Measurements from ENCODE around the gene SPINK8.
"Not testable (repeated sequence)": the region's sequence is repeated elsewhere in the genome, so short reads cannot be mapped to it uniquely, and the experiment has no call there.

SPINK8 gene

DNA sequence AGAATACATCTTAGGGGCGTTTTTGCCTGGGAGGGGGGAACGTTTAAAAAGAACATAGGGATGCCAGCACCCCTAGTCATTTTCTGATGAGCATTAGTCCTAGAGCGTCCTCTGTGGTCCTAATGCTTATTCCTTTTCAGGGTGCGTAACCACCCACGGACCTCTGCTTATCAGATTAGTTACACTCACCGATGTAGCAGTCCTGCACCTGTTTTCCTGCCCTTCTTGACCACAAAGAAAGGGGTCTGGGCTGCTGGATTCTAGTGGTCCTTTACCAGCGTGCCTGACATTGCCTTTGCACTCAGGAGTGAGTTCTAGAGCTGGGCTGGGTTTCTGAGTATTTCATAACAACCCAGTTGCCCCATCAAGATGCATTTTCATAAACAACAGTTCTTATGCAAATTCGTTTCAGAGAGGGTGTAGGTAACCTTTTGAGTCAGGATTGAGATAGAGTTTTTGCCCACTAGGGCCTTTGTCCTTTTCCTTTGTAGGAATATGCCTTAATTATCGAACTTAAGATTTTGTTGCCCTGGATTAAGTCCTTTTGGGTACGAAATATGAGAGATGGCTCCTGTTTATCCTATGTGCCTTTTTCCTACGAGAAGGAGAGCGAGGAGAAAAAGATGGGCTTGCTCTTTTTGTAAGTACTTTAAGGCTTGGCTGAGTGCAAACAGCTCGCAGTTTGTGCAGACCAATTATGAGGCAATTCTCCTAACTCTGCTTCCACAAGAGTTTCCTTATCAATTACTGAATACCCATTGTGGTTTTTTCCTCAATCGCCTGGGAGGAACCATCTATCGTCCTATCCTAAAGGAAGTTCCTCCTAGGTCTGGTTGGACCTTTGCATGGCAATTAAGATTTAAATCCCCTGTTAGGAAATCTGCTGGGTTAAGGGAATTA lies at the start of gene SPINK8:
SPINK8 (minus strand) TSS at position 316 of the 900 bp plus-strand sequence. CDS start 5,320 bp downstream, outside the sequence.
- not testable (repeated sequence) for DNase-seq

DNA sequence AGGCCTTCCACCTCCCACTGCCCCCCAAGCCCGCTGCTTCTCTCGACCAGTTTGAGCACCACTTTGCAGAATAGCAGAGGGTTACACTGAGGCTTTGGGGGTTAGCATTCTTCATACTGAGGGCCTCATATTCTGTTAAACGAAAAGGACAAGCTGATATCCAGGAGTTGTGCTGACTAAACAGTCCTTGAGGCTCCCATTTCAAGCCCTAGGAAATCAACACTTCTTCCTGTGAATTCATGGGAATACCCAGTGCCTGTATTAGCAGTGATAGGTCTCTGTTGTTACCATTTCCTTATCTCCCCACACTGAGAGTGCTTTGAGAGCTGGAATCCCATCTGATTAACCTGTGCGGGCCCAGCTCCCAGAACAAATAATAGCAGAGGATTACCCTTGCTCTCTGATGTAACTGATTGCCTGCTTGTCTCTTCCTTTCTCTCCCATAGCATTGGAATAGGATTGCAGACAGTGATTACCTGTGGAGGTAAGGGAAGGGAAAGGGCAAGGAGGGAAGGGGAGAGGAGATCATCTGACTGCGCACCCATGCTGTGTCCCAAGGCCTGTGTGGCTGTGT lies 39.5 kb upstream of the SPINK8 start:
- DNase-seq = no peak

DNA sequence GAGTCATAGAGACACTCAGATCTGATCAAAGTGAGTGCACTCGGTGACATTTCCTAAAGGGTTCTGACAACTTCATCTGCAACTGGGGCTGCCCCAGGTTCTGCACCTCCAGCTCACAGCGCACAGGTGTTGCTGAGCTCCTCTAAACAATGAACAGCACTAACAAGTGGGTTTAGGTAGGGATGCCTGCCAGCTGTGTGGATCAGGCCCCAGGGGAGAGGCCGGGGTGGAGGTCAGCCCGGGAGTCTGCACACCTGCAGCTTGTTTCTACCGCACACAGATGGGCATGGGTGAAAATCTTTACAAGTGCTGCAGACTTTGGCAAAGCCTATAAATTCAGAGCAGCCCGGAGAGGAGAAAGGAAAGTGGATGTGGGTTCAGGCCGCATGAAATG lies 38.9 kb upstream of the SPINK8 start:
- no peak for DNase-seq

DNA sequence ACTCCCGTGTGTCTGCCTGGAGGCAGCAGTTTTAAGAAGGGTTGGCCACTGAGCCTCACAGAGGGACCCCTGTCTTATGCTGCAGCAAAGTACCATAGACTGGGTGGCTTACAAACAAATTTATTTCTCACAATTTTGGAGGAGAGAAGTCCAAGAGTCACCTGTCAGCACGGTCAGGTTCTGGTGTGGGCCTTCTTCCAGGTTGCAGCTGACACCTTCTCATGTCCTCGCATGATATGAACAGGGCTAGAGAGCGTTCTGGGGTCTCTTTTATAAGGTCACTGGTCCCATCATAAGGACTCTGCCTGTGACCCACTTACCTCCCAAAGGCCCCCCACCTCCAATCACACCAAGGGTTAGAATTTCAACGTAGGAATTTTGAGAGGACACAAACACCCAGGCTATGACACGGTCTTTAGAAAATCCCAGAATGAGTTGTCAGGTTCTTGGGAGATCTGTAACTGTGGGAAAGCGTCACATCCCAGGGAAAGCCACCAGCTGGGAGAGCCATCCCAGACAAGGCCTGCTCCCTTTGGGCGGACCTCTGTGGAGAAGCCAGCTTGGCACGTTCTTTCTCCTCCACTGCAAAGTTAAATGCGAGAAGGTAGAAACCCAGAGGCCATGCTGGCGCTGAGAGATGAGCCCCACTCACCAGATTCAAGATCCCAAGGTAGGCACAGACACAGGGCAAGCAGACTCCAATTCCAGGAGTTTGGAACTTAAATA lies 38.4 kb upstream of the SPINK8 start, which contains the start of gene FBXW12:
FBXW12 (plus strand) TSS at position 569 of the 726 bp plus-strand sequence. CDS start 549 bp downstream, outside the sequence.
- no peak for DNase-seq

DNA sequence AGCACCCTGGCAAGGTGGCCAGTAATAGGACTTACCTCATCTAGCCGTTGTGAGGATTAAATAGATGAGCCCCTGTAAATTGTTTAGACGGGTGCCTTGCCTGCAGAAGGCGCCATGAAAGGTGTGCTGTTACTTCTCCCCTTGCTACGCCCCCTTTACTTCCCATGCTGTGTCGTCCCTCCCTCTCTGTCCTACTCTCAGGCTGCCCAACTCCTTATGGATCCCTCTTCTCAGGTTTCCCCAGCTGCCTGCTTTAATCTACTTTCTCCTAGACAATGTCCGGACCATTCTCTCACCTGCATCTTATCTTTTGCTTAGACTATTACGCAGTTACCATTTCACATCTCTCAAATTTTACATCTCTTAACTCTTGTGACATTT lies 36.9 kb upstream of the SPINK8 start:
- no peak for DNase-seq

DNA sequence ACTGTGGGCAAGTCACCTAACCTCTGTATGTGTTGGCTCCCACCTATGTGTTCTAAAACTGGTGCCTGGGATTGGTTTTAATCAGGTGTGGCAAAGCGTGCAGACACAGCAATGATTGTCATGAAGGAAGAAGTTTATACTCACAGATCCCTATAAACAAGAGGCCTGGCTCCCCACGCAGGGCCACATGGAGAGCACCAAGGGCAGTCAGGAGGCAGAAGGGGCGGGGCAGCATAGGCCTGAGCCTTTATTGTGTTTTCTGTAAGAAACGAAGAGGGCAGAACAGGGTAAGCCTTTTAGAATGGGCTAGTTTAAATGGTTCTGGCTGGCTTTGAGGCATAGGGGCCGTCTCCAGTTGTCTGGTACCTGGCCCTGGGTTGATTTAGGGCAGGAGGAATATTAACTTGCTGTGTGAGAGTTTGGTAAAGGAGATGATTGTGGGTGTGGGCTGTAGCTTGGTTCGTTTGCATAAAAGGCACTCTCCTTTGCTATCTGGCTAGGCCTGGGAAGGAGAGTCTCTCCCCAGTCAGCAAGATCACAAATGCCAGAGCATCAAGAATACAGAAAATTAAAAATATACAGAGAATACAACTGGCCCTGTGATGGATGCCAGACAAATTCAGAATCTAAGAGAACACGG lies 36.4 kb upstream of the SPINK8 start:
- DNase-seq = no peak

DNA sequence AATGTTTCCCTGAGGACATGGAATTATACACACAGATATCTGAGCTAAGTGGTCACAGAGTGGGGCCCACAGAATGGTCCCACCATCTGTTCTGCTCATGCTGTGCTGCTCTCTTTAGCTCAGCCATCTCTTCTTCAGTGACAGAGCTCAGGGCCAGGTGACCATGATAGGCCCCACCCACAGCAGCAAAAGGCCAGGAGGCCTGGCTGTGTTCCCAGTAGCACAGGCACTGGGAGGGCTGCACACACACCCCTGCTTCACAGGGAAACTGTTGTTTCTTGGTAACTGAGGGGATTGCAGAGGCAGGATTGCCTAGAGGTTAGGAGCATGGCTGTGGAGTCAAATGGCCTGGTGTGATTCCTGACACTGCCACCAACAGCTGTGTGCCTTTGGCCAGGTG lies 33.7 kb upstream of the SPINK8 start:
- no peak for DNase-seq

DNA sequence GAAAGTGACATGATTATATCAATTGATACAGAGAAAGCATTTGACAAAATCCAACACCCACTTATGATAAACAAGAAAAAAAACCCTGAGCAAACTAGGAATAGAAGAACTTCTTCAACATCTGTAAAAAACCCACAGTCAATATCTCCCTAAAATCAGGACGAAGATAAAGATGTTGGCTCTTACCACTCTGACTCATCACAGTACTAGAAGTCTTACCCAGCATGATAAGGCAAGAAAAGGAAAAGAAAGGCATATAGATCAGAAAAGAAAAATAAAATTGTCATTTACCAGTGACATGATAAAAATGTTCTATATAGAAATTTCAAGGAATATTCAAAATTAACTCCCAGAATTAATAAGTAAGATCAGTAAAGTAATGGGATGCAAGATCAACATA lies 31.4 kb upstream of the SPINK8 start:
- no peak for DNase-seq

DNA sequence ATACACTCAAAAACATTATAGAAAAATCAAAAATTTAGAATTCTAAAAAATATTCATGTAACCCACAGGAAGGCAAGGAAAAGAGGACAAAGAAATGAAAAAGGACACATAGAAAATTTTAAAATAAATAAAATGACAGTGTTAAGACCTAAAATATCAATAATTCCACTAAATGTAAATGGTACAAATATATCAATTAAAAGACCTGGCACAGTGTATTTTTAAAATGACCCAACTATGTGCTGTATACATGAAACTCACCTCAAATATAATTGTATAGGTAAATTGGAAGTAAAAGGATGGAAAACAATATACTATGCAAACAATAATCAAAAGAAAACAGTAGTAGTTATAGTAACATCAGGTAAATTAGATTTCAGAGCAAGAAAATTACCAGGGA lies 28.5 kb upstream of the SPINK8 start:
- no peak for DNase-seq

DNA sequence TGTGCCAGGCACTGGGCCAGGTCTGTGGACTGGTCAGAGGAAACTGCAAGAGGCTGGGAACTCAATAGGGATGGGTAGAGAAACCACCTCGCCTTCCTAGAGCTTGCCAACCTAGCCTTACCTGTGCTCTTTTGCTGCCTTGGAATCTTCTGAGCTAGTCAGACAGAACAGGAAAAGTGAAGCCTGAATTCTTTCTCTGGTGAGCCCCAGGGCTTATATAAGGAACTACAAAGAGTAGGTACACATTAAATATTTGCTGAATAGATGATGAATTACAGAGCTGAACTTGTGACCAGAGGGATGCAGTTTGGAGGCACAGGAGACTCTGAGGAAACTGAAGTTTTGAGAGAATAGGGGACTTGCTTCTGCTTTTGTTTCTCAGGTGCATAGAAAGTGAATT lies 23.0 kb upstream of the SPINK8 start:
- DNase-seq = no peak

DNA sequence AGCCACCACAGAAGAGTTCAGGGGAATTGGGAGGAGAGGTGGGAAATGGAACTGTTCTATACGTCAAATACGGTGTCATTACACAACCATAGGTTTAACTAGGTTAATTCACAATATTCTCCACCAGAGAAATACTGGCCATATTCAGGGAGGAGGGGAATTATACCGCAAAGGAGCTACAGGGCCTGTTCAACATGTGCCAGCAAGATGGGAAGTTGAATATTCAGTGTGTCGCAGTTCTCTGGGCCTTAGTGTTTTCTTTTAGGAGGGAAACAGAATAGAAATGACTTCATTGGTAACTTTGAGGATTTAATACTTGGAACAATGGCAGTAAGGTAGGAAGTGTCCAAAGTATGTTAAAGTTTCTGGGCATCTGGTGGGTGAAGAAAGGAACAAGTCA lies 20.5 kb upstream of the SPINK8 start:
- no peak for DNase-seq

DNA sequence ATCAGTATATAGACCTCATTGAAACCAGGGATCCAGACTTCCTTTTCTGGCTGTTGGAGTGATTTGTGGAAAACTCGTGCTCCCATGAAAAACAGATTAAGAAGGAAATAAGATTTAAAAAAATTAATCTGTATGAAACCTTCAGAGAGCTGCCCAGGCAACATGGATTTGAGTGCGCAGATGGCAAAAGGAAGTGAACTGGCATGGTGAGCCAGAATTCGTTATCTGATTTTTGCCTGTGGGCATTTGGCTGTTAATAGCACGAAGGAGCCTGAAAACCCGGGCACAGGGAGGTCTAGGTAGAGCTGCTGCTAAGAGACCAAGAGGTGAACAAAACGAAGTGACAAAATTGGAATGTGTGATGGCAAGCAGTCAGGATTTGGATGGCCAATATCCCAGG lies 19.1 kb upstream of the SPINK8 start:
- no peak for DNase-seq

DNA sequence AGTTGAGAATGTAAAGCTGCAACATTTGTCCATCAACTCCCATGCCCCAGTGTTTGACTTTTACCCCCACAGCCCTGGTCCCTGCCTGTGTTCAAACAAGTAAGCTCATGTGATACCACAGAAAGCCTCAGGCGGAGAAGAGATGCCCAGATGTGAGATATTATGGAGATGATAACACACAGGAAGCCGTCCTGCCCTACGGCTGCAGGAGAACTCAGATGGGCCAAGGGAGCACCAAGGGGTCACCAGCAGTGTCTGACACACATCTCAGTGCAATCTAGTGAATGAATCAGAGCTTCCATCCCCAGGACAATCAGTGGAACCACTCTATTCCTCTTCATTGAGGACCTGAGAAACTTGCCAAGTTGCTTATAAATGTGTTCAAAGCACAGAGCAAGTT lies 14.0 kb upstream of the SPINK8 start:
- DNase-seq = no peak

DNA sequence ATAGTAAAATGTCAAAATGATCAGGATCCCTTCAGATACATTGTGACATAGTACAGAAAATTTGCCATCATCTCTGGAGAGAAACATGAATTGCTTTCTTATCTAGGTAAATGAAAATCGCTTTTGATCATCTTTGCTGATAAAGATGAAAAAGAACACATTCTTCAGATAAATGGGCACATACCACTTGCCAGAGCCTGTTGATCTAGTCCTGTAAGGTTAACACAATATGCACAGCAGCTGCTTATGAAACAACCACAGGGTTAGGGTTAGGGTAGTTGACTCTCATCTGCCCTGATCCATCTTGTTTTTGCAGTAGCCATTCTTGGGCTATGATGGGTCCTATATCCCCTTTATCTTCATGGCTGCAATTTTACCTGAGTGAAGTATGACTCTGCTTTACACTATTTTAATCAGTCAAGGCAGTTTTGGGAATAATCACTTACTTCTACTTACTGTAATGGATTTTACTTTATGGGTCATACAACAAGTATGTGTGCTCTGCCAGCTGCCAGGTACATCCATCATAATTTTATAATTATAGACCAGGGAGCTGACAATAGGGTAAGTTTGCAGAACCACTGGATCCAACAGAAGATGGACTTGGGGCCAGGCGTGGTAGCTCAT lies 12.6 kb upstream of the SPINK8 start:
- no peak for DNase-seq

DNA sequence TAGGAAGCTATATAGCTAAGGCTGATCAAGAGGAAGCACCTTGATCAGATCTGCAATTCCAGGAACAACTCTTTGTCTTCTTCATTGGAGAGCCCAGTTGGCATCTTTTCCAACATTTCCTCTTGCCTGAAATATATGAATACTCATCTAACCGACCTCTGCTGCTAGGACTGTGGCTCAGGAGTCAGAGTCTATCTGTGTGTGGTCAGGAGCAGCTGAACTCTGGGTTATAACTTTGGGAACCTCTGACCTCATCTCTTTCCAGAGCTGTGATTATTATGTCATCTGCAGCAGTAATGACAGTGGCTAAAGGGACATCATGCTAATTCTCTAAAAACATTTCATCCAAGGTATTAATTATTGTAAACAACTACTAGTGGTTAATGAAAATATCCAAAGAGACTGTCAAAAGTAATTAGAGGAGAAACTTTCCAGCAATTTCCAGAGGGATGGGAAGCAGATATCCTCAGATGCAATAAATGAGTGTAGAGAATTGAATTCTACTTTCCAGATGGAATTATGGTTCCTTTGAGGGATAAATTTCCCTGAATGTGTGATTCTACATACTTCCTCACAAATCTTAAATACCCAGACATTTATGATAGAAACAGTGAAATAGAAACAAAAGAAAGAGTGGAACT lies 11.5 kb upstream of the SPINK8 start:
- no peak for DNase-seq

DNA sequence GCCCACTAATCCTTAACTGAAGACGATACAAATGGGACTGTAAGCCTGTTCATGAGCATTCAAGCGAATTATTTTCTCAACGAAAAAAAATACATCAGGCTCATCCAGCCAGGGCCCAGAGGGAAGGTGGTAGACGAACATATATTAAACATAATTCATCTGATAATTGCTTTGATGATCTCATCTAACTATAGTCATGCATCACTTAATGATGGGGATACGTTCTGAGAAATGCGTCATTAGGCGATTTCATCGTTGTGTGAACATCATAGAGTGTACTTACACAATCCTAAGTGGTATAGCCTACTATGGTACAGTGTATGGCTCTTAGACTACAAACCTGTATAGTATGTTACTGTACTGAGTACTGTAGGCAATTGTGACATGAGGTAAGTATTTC lies 10.0 kb upstream of the SPINK8 start:
- DNase-seq = no peak

DNA sequence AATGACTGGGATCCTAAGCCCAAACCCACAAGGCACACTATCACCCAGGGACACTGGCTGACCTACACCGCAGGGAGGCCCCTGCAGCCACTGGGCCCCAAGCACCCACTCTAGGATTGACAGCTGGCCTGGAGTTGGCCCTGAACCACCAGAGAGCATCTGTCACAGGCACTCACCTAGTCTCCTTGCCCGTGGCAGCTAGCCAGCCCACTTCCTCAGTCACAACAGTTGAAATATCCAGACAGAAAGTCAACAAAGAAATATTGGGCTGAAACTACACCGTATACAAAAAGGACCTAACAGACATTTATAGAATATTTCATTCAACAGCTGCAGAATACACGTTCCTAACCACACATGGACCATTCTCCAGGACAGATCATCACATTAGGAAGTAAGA lies 5.2 kb upstream of the SPINK8 start:
- DNase-seq = no peak

DNA sequence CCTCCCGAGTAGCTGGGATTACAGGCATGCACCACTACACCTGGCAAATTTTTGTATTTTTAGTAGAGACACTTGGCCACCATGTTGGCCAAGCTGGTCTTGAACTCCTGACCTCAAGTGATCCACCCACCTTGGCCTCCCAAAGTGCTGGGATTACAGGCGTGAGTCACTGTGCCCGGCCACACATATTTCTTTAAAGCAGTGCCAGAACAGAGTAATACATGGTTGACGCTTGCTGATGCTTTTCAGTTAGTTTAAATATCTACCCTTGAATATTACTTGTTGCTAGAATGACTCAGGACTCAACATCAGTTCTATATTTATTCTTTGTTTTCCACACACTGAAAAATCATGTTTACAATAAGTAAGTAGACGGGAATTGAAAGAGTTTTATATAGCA lies 4.1 kb upstream of the SPINK8 start:
- DNase-seq = not testable (repeated sequence)

DNA sequence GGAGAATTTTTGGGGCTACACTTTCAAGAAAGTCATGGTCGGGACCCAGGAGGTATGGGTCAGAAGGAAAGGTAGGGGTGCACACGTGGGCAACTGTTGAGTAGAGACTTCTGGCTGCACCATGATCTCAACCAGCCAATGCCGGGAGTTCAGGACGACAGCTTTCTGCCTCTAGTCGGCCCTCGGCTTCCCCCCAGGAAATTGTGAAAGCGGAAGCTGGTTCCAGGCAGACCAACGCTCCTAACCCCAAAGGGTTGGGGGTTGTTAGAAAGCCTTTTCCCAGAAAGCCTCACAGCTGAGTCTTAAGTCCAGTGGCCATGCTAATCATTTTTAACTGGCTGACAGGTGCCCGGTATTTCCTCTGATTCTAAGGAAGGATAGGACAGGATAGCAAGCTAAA lies 1.8 kb upstream of the SPINK8 start:
- not testable (repeated sequence) for DNase-seq

DNA sequence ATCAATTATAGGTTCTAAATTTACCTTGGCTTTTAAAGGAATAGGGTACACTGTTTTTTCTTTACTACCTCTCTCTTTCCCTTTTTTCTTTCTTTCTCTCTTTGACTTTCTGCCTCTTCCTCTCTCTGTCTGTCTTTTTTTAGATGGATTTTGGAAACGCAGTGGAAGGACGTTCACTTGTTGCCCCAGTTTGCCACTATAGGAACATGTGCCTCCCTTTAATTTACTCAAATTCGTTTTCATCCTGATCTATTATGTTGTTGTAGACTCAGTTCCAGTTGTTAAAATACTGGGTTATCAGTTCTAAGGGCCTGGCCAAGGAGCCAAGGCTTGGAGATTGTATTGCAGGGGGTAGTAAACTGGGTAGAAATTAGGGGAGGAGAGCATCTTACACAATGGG lies 1.1 kb upstream of the SPINK8 start:
- no peak for DNase-seq

DNA sequence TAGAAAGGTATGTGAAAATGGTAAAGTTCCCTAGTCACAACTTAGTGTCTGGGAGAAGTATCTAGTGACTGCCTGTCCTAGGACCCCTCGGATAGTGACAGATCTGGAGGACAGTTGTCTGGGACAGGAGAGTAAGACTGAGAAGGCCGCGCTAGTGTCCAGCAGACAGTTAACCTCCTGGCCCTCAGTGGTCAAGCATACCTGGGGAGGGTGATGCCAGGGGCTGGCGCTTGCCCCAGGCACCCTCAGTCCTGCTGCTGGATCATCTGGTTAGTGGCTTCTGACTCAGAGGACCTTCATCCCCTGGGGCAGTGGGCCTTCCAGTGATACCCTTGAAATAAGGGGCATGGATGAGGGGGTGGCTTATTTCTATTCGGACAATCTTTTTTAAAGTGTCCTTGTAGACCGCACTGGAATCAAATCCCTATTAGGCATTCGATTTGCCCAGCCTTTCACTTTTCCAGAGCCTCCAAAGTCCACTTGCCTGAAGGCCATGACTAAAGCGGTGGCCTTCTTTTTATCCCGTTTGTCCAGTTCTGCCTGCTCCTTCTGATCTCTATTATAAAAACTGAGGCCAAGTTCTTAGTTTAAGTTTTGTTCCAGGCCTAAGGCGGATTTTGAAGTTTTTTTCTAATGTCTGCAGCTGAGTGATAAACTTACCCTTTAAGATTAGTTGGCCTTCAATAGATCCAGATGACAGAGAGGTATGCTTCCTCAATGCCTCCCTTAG lies 1.6 kb downstream of the SPINK8 start:
- not testable (repeated sequence) for DNase-seq

DNA sequence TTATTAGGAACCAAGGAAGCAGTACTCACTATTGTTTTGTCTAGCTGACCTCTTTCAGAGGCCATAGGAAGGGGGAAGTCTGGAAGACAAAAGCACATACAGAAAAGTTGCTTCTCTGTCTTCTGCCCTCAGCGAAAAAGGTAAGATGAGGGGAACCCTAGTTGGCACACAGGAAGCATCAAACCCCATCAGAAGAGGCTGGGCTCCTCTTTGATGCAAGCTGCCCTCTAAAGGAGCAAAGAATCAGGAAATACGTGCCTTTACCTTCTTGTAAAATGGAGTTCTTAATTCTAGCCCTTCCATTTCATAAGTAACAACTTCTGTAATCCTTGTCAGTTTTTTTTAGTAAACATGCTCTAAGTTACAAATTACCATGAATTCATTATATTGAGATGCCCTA lies 12.5 kb downstream of the SPINK8 start:
- no peak for DNase-seq

Data from cortex of kidney (tissue), 1 donor.